ENCODE data around the gene KDM7A.

GRCh38 chr7:140085447-140085846, 91.3 kb downstream of the KDM7A start:
- TF ChIP-seq CTCF (IDR thresholded peaks at IDR 0.05) = no peak
- TF ChIP-seq TAF1 (IDR thresholded peaks at IDR 0.05; ENCODE audit: borderline replicate concordance, low read depth, low read length) = no peak
